Activated CD4-positive, alpha-beta T cell treated with anti-CD3 and anti-CD28 coated beads, Interleukin-2, Interleukin-4, amounts not matched to agents 100 ng/mL and 50 ng/mL, durations not matched to agents 16 hours and 8 hours (primary cell): ENCODE measurements around the gene NOS1.

Experiments used
- DNase-seq: peaks from one replicate; pipeline ENCODE4 v3.0.0-alpha.2; 2020; ENCODE audit warnings: low spot score

Gene NOS1

DNA sequence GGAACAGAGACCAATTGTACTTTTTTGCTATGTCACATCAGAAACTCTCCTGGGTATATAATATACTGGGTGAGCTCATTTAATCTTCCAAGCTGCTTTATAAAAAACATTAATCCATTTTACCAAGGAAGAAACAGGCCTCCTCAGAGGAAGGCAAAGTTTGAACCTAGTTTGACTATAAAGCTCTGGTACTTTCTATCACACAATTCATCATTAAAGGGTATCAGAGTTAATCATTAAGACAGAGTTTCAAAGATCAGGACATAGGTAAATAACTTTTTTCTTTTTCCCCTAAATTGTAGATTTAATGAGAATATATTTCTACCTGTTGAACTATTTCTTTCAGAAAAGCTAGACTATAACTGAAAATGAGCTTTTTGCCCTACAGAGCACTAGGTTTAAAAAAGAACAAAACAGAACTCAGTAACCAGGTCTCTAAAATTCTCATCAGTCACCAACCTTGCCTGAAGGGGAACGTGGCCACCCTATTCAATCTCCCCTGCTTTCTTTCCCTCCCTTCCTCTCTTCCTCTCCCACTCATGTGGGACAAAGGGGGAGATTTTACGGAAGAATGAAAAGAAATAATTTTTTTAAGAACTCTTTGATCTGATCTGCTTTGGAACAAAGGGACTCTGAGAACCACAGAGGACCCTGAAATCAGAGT, 189.8 kb downstream of the NOS1 start:
- DNase-seq = no peak

DNA sequence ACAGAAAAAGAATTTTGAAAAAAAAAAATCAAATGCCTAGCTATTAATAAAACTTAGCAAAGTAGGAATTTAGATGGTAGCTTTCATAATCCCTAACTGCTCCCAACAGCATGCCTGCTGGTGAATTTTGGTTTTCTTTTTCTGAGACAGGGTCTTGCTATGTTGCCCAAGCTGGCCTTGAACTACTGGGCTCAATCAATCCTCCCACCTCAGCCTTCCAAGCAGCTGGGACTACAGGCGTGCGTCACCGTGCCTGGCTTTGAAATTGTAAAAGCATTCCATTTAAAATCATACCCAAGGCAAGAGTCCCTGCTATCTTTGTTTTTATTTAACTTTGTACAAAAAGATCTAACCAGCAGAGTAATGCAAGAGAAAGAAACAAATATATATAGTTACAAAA, 191.9 kb downstream of the NOS1 start:
- no peak for DNase-seq

DNA sequence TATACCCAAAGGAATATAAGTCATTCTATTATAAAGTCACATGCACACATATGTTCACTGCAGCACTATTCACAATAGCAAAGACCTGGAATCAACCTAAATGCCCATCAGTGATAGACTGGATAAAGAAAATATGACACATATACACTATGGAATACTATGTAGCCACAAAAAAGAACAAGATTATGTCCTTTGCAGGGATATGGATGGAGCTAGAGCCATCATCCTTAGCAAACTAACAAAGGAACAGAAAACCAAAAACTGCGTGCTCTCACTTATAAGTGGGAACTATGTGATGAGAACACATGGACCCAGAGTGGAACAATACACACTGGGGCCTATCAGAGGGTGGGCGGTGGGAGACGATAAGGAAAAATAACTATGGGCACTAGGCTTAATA, 192.4 kb downstream of the NOS1 start:
- no peak for DNase-seq

- DNase-seq = no peak
Observed at GRCh38 chr12:117167769-117168168, 193.7 kb downstream of the NOS1 start.

- DNase-seq = no peak
Observed at GRCh38 chr12:117166107-117166506, 195.3 kb downstream of the NOS1 start.

DNA sequence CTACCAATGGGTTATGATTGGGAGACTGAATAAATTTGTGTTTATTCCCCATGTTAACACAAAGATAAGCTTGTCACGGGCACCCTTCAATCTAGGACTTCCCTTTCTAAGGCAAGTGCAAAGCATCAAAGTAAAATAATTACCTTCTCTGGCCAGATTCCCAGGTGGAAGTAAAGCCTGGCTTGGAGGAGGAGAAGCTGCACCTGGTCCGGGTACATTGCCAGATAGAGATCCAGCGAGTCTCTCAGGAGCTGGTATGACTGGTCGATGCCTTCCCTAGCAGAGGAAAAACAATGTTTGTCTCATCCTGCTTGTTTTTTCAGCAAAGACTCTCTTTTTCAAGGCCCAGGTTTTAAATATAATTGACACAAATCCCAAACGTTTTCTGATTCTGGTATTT, 196.1 kb downstream of the NOS1 start:
- DNase-seq = no peak

DNA sequence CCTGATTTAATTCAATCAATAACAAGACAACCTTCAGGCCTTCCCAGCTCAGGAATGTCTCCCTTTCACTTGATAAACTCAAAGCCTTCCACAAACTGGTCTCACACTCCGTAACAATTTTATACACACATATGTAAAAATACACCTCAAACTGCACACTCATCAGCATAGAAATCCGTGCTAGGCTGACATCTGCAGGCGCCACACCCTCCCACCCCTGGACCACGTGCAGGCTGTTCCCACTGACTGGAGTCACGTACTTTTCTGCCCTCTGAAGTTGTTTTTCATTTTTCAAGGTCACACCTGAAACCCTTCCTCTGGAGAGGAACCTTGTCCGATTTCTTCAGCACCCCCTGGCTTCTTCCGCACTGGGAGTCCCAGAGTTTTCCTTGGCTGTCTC, 198.8 kb downstream of the NOS1 start:
- no peak for DNase-seq

DNA sequence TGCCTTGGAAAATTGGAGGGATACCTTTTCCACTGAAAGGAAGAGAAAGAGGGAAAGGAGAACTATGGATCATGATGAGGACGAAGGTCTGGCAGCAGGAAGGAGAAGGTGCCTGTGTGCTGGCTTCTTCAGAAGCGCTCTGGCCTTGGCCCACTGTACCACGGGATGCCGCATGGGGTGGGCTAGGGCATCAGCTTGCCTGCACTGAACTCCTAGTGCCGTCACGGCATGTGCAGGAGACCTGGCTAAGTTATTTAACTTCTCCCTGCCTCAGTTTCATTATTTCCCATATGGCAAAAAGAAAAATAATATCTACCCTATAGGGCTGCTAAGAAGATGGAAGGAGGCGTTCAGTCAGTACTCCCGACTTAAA, 199.3 kb downstream of the NOS1 start:
- DNase-seq = no peak

- DNase-seq = no peak
Observed at GRCh38 chr12:117161460-117162166, 199.8 kb downstream of the NOS1 start.

DNA sequence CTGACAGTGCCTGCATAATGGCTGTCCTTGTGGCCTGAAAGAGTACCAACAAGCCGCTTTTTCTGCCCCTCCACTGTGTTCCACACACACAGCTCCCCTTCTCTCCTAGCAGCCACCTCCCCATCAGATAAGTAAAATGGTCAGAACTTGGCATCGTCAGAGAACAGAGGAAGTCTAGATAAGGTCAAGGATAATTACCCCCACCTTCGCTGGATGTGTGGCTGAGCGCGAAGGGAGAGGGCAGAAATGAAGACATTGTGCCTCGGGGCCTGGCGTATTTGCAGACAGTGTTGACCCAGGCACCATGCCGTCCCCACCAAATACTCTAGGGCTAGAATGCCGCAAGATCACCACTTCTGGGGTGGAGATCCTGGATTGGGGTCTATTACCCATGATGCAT, 201.8 kb downstream of the NOS1 start:
- DNase-seq = no peak

- no peak for DNase-seq
Observed at GRCh38 chr12:117158911-117159553, 202.4 kb downstream of the NOS1 start.
